Measurements from ENCODE around the gene GRM7. TPM values are rescaled to one million over a fixed set of nuclear protein-coding genes. Genes with fewer than 3 reads are reported as not detected.

The GRM7 gene
- total RNA-seq (2021) = 0.28 and 0.70 TPM in 2 replicates
- long read RNA-seq, partial matches to known transcripts = 0 of 4 reads
- long read RNA-seq, other reads (novel, unspliced or antisense) = 4 of 4 reads

DNA sequence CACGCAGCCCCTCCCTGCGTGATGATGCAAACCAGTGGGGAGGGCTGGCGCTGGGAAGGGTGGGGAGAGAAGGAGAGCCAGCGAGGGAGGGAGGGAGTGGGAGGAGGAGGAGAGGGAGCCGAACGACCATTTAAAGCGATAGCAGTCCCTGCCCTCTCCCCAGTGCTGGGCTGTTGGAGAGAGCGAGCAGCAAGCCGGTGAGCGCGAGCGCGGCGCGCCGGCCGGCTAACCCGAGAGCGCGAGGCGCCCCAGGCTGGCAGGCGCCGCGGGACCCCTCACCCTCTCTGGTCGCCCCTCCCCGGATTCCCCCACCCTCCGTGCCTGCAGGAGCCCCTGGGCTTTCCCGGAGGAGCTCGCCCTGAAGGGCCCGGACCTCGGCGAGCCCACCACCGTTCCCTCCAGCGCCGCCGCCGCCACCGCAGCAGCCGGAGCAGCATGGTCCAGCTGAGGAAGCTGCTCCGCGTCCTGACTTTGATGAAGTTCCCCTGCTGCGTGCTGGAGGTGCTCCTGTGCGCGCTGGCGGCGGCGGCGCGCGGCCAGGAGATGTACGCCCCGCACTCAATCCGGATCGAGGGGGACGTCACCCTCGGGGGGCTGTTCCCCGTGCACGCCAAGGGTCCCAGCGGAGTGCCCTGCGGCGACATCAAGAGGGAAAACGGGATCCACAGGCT lies at the start of gene GRM7:
GRM7 (plus strand) TSS at position 162 of the 671 bp plus-strand sequence.
- no peak within 1 kb of the TSS for H3K27ac Mint-ChIP-seq
- H3K9ac ChIP-seq (ENCODE audit: extremely low read depth, insufficient read length, low read length) = no peak within 1 kb of the TSS
- no peak within 1 kb of the TSS for H3K18ac ChIP-seq (ENCODE audit: insufficient read length, low read depth, low read length)
- peaks cover 24 to 27% of the 10 kb centered on the region in 2 experiments for H3K4me1 Mint-ChIP-seq
- WGBS (ENCODE audit: extremely low coverage, insufficient read length, low lambda C conversion rate) = no CpG with 5 or more reads among the region's 62 CpGs
- H3K79me1 ChIP-seq (ENCODE audit: insufficient read depth, low read depth, low read length, poor library complexity, severe bottlenecking) = no peaks in the 10 kb centered on the region
- no peaks in the 10 kb centered on the region for H3K4me1 ChIP-seq (ENCODE audit: insufficient read depth, low read length)
- H3K9me3 ChIP-seq (ENCODE audit: control insufficient read depth, low read depth, low read length) = no peaks in the 10 kb centered on the region
- H2BK12ac ChIP-seq (ENCODE audit: insufficient read length, low read depth, low read length) = no peak within 1 kb of the TSS
- H3K27me3 Mint-ChIP-seq (ENCODE audit: low read depth) = peaks cover 94% of the 10 kb centered on the region
- no peak within 1 kb of the TSS for H4K5ac ChIP-seq (ENCODE audit: insufficient read length, low read depth, low read length)
- H3K4me2 ChIP-seq (ENCODE audit: insufficient read depth, insufficient read length, low read length) = peak within 1 kb of the TSS; percentile 78
- H4K20me1 ChIP-seq (ENCODE audit: control insufficient read depth, insufficient read depth, insufficient read length) = no peaks in the 10 kb centered on the region
- H2BK5ac ChIP-seq (ENCODE audit: insufficient read length, low read length) = no peak within 1 kb of the TSS
- H2BK15ac ChIP-seq (ENCODE audit: low read depth, low read length) = no peak within 1 kb of the TSS
- peak within 1 kb of the TSS; percentile 63 to 87 for H3K4me3 Mint-ChIP-seq
- no peak within 1 kb of the TSS for H3T11ph ChIP-seq (ENCODE audit: low read length)
- no peaks in the 10 kb centered on the region for H3K79me2 ChIP-seq (ENCODE audit: insufficient read depth, low read length)
- H3K56ac ChIP-seq (ENCODE audit: insufficient read length, low read depth, low read length) = no peak within 1 kb of the TSS
- H2BK20ac ChIP-seq (ENCODE audit: low read depth, low read length, poor library complexity, severe bottlenecking) = no peak within 1 kb of the TSS
- H3K36me3 Mint-ChIP-seq (ENCODE audit: insufficient read depth in 1 of 3, low read depth in 3 of 3) = no peaks in the 10 kb centered on the region; a peak in 1 of 7 replicates
- peak; percentile 64 for DNase-seq
- H4K91ac ChIP-seq (ENCODE audit: insufficient read length, low read depth, low read length) = no peak within 1 kb of the TSS
- no peak within 1 kb of the TSS for H2AK5ac ChIP-seq (ENCODE audit: insufficient read length, low read length)
- H3K27me3 ChIP-seq (ENCODE audit: insufficient read depth, low read length) = peaks cover 44% of the 10 kb centered on the region
- no peak within 1 kb of the TSS for H2BK120ac ChIP-seq (ENCODE audit: low read depth, low read length, poor library complexity, severe bottlenecking)
- peaks cover 0 to 2% of the 10 kb centered on the region in 2 experiments; a peak in 1 of 5 replicates for H3K9me3 Mint-ChIP-seq
- H4K8ac ChIP-seq (replicated peaks; ENCODE audit: insufficient read length, low read depth, low read length) = no peak within 1 kb of the TSS
- H3K23ac ChIP-seq (ENCODE audit: insufficient read length, low read depth, low read length) = no peak within 1 kb of the TSS
- no peak within 1 kb of the TSS for H3K27ac ChIP-seq (ENCODE audit: insufficient read length, low read depth, low read length)
- TF ChIP-seq, protein P1, sequence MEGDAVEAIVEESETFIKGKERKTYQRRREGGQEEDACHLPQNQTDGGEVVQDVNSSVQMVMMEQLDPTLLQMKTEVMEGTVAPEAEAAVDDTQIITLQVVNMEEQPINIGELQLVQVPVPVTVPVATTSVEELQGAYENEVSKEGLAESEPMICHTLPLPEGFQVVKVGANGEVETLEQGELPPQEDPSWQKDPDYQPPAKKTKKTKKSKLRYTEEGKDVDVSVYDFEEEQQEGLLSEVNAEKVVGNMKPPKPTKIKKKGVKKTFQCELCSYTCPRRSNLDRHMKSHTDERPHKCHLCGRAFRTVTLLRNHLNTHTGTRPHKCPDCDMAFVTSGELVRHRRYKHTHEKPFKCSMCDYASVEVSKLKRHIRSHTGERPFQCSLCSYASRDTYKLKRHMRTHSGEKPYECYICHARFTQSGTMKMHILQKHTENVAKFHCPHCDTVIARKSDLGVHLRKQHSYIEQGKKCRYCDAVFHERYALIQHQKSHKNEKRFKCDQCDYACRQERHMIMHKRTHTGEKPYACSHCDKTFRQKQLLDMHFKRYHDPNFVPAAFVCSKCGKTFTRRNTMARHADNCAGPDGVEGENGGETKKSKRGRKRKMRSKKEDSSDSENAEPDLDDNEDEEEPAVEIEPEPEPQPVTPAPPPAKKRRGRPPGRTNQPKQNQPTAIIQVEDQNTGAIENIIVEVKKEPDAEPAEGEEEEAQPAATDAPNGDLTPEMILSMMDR (conservative IDR thresholded peaks at IDR 0.05) = no peak
- H2AFZ ChIP-seq (ENCODE audit: low read length) = no peak within 1 kb of the TSS
- peaks cover 28% of the 10 kb centered on the region for H3K23me2 ChIP-seq (ENCODE audit: insufficient read length, low read depth, low read length, poor library complexity, severe bottlenecking)
- no peak within 1 kb of the TSS for H3K4ac ChIP-seq (ENCODE audit: low read depth, low read length)
- H3K14ac ChIP-seq (ENCODE audit: insufficient read depth, low read length) = no peak within 1 kb of the TSS; the same call in 1 of the 2 replicates
